GM12892 (cell line): ENCODE data around the gene GREB1L.

Experiments
- DNase-seq: peaks from one replicate; pipeline ENCODE4 v3.0.0; 2011; ENCODE audit not compliant: insufficient read length
- FAIRE-seq: peaks from 2 replicates; lab custom pipeline; 2011; peaks lifted over from hg19 to GRCh38; lab: Jason Lieb, UNC
- POLR2A ChIP-seq: IDR thresholded peaks from 2 replicates; pipeline ENCODE4 v1.6.1; 2011; ENCODE audit warnings: low read depth, low read length, control low read depth
- POLR2AphosphoS5 ChIP-seq: IDR thresholded peaks from 2 replicates; pipeline ENCODE4 v1.6.1; 2011; ENCODE audit warnings: low read depth, low read length, control low read depth
- TAF1 ChIP-seq: IDR thresholded peaks from 2 replicates; pipeline ENCODE4 v1.6.1; 2011; ENCODE audit warnings: low read depth, mild to moderate bottlenecking, control low read depth, low read length, borderline replicate concordance

The GREB1L gene

GRCh38 chr18:21458788-21459187 is 216.8 kb downstream of the GREB1L start:
- TF ChIP-seq TAF1: no peak
- TF ChIP-seq POLR2AphosphoS5: no peak
- no peak for TF ChIP-seq POLR2A
- FAIRE-seq (no peak), DNase-seq (no peak)

- FAIRE-seq: no peak
- no peak for TF ChIP-seq POLR2AphosphoS5
- no peak for TF ChIP-seq TAF1
- TF ChIP-seq POLR2A: no peak
- DNase-seq: no peak
These were observed 217.8 kb downstream of the GREB1L start for GRCh38 chr18:21459706-21460286.

DNA sequence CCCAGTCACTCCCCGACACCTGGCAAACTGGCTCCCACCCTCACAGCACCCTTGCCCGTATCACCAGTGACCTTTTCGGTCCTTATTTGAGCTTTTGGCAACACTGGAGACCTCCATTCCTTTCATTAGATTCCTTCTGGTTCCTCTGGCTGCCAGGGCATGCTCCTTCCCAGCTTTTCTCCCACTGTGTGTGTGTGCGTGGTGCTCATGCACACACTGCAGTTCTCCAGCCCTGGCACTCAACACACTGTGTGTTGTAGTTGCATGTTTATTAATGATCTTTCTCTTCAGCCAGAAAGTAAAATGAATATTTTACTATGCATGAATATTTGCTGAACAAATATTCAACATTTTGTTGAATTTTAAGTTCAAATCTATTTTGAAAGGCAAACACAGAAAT is 219.4 kb downstream of the GREB1L start:
- FAIRE-seq: no peak
- DNase-seq: no peak
- no peak for TF ChIP-seq POLR2A
- no peak for TF ChIP-seq TAF1
- no peak for TF ChIP-seq POLR2AphosphoS5

GRCh38 chr18:21463718-21464117 is 221.7 kb downstream of the GREB1L start:
- FAIRE-seq: no peak
- no peak for DNase-seq
- TF ChIP-seq POLR2AphosphoS5 (no peak), POLR2A (no peak), TAF1 (no peak)

DNA sequence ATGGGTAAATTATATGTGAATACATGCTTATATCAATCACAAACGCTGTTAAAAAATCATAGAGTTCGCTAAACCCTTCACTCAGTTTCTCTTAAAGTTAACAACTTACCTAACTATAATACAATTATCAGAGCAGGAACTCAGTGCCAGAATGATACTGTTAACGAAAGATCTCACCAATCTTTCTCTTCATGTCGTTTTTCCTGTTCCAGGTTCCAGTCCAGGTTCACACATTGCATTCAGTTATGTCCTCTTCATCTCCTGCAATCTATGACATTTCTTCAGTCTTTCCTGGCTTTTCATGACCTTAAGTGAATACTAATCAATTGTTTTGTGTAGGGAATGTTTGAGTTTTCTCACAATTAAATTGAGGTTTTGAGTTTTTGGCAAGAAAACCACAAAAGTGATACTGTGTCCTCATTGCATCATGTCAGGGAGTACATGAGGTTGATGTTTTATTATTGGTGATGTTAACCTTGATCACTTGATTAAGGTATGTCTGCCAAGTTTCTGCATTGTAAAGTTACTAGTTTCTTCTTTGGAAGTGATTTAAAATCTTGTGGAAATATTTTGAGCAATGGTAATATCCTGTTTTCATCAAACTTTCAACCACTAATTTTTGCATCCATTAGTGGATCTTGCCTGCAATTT is 226.6 kb downstream of the GREB1L start:
- TF ChIP-seq TAF1 (no peak), POLR2A (no peak), POLR2AphosphoS5 (no peak)
- no peak for FAIRE-seq
- DNase-seq: no peak

DNA sequence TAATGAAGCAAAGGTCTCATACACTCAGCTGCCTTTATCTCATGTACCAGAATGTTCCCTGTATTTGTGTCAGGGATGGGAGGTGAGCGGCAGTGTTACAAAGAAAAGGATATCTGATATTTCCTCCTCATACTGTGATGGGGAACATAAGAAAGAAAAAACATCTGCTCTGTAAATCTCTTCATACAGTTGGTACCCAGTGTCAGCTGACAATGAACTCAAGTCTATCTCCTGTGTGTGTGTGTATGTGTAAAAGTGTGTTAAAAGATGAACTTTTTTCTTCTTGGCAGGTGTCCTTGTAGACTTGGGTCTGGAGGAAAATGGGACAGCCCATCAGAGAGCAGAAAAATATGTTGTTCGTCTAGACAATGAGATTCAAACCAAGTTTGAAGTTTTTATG is 230.7 kb downstream of the GREB1L start:
- TF ChIP-seq POLR2AphosphoS5: no peak
- TF ChIP-seq POLR2A: no peak
- no peak for TF ChIP-seq TAF1
- DNase-seq: no peak
- FAIRE-seq: no peak

- DNase-seq: no peak
- TF ChIP-seq POLR2A (no peak), POLR2AphosphoS5 (no peak)
- no peak for FAIRE-seq
These were observed 232.6 kb downstream of the GREB1L start for GRCh38 chr18:21474621-21475020.

DNA sequence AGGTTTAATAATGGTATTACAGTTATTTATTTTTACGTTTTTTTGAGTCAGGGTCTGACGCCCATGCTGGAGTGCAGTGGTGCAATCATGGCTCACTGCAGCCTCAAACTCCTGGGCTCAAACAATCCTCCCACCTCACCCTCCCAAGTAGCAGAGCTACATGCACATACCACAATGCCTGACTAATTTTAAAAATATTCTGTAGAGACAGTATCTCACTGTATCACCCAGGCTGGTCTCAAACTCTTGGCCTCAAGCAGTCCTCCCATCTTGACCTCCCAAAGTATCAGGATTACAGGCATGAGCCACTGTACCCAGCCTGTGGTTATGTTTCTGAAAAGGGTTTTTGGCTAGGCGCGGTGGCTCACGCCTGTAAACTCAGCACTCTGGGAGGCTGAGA is 237.7 kb downstream of the GREB1L start:
- DNase-seq (no peak), FAIRE-seq (no peak)
- TF ChIP-seq POLR2AphosphoS5 (no peak), TAF1 (no peak), POLR2A (no peak)

DNA sequence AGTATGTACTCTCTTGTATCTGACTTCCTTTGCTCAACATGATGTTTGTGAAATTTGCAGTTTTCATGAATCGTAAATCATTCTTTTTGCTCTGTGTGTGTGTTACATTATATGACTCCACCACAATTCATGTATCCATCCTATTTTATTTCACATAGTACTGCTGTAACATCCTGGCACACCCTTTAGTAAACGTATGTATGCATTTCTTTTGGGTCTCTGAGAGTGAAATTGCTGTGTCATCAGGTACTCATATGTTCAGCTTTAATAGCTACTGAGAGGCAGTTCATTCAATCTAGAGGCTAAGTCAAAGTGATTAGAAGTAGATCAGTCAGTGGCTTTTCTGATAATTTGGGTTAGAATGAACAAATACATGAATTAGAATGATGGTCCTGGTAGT is 239.7 kb downstream of the GREB1L start:
- FAIRE-seq: no peak
- no peak for DNase-seq
- no peak for TF ChIP-seq POLR2A
- TF ChIP-seq TAF1: no peak
- TF ChIP-seq POLR2AphosphoS5: no peak

DNA sequence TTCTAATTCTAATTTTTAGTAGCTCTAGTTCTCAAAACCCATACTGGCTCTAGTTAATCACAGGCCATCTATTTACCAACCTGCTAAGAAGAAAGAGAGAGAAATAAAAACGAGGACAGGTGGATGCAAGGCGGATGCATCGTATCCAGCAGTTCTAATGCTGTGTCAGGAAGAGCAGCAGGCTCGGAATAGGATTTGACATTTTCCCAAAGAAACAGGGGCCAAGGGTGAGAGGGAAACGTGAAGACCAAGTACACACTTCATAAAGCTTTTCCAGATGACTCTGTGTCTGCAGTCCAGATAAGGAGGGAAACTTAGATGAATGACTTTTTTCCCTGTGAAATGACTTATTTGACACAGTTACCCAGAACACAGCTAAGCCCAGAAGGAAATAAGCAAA is 241.0 kb downstream of the GREB1L start:
- FAIRE-seq: no peak
- TF ChIP-seq POLR2AphosphoS5 (no peak), POLR2A (no peak), TAF1 (no peak)
- DNase-seq: no peak

DNA sequence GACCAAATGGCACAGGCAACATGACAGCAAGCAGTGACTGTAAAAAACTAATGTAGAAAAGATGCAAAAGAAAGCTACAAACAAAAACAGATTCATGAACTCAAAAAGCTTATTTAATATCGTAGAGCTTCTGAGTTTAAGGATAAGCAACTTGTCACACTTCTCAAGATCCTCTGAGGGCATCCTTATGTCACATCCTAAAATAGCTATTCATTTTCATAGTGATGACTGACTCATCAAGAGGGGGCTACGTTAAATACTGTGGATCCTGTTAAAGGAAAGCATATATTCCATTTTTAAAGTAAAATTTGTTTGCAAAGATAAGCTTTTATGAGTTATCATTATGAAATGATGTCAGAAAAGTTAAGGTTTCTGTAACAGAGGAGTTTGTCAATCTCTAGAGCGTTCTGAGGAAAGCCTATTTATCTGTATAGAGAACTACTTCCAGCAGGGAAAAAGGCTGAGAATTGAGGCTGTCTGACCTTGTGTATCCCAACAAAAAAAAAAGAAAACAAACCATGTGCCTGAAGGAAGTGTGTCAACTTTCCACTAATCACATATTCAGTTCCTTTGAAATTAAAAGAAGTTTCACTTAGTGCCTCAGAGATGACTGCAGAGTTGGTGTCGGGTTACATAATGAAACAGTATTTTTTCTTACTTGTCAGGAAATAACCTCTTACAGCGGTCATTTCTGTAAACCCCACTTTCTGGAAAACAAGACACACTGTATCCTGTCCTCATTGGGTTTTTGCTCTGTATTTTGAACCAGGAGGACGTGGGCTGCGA is 243.0 kb downstream of the GREB1L start:
- no peak for FAIRE-seq
- TF ChIP-seq TAF1 (no peak), POLR2A (no peak), POLR2AphosphoS5 (no peak)
- no peak for DNase-seq

GRCh38 chr18:21486905-21487437 is 244.9 kb downstream of the GREB1L start:
- DNase-seq (no peak), FAIRE-seq (no peak)
- TF ChIP-seq POLR2AphosphoS5 (no peak), POLR2A (no peak), TAF1 (no peak)
